K562 (cell line): ENCODE data around the gene PGS1. TPM values are rescaled to one million over a fixed set of nuclear protein-coding genes. Genes with fewer than 3 reads are reported as not detected.

Experiments
- ARID2 ChIP-seq: fragments of 450-650 bp; IDR thresholded peaks from 2 replicates; pipeline ENCODE4 v1.6.1; 2017; ENCODE audit warnings: antibody characterized with exemption, mild to moderate bottlenecking
- ELK3 ChIP-seq: fragments of 450-650 bp; formaldehyde crosslinking; IDR thresholded peaks from 2 replicates; pipeline ENCODE4 v1.4.0; 2020; ENCODE audit warnings: mild to moderate bottlenecking
- EZH2 ChIP-seq: IDR thresholded peaks from 2 replicates; pipeline ENCODE4 v1.6.1; 2012; ENCODE audit warnings: low read depth, mild to moderate bottlenecking, inconsistent platforms, low read length, borderline replicate concordance
- JUNB ChIP-seq: fragments of 450-650 bp; formaldehyde crosslinking; conservative IDR thresholded peaks from 2 replicates; pipeline ENCODE4 v1.4.0; 2020; ENCODE audit warnings: mild to moderate bottlenecking
- MGA ChIP-seq: fragments of 450-650 bp; IDR thresholded peaks from 2 replicates; pipeline ENCODE4 v1.6.1; 2016; ENCODE audit warnings: mild to moderate bottlenecking, moderate library complexity
- SIX5 ChIP-seq, 2 experiments: IDR thresholded peaks; 2 replicates each; pipeline ENCODE4 v1.6.1; 2011; ENCODE audit warnings: low read length in 2 of 2, borderline replicate concordance in 1 of 2, low read depth in 1 of 2, mild to moderate bottlenecking in 1 of 2, moderate library complexity in 1 of 2; ENCODE audit not compliant: insufficient read depth in 1 of 2
- SMAD2 ChIP-seq: fragments of 150-350 bp; IDR thresholded peaks from 2 replicates; pipeline ENCODE4 v1.6.1; 2014; ENCODE audit warnings: low read depth, mild to moderate bottlenecking, low read length
- TARDBP ChIP-seq: fragments of 450-650 bp; IDR thresholded peaks from 2 replicates; pipeline ENCODE4 v1.6.1; 2016
- TRIM28 ChIP-seq: fragments of 450-650 bp; IDR thresholded peaks from 2 replicates; pipeline ENCODE4 v1.6.1; 2017
- ZBTB1 ChIP-seq: sonication (generic); formaldehyde crosslinking; IDR thresholded peaks from 2 replicates; pipeline ENCODE4 v1.8.1; 2023; ENCODE audit warnings: missing genetic modification reagents, low read depth, mild to moderate bottlenecking, borderline replicate concordance
- ZNF146 ChIP-seq: IDR thresholded peaks from one replicate; pipeline ENCODE4 v1.6.1; 2018; ENCODE audit warnings: missing compliant biosample characterization; ENCODE audit not compliant: unreplicated experiment
- polyA plus RNA-seq, 8 experiments: library from polyadenylated mRNA; depleted of rRNA in 4 of 8; stranded (reverse) in 5 of 8; unstranded in 3 of 8; fragments of >200 nt; fragmentation: Nextera tagmentation in 2 of 8; fragmentation: Illumina TruSeq in 1 of 8; extraction: Ambion mirVana in 2 of 8; extraction: Trizol in 1 of 8; gene quantifications; 2 replicates each; pipeline versions ENCODE4 v1.2.1 to v1.2.3, GENCODE V29; 2011 to 2014; ENCODE audit warnings: inconsistent platforms in 1 of 8, missing spikeins in 1 of 8
- total RNA-seq, 7 experiments: library from RNA; depleted of rRNA in 6 of 7; stranded (reverse); fragments of >200 nt in 6 of 7; fragmentation: Illumina TruSeq in 2 of 7; extraction: Trizol in 2 of 7; gene quantifications; 2 replicates each; pipeline versions ENCODE4 v1.2.1 to v1.2.3, GENCODE V29; 2011 to 2021; ENCODE audit warnings: low replicate concordance in 1 of 7

Gene PGS1
- total and polyA plus RNA-seq, 9 of the 15 experiments (the other 6 are each of a cell fraction or from before 2014, with no cell fraction given), result 1.3 to 39.4 (median 22.3) TPM

- no peak for TF ChIP-seq MGA
- TF ChIP-seq SIX5 (IDR thresholded peaks at IDR 0.05; ENCODE audit: borderline replicate concordance in 1 of 2, insufficient read depth in 1 of 2, low read depth in 1 of 2, low read length in 2 of 2), result no peak
- no peak for TF ChIP-seq ZNF146 (CRISPR knock-in tag)
- no peak for TF ChIP-seq JUNB (CRISPR knock-in tag)
- TF ChIP-seq TARDBP, result no peak
- TF ChIP-seq EZH2, result no peak
- TF ChIP-seq ELK3, result no peak
- TF ChIP-seq TRIM28, result no peak
- no peak for TF ChIP-seq ZBTB1 (CRISPR knock-in tag)
- no peak for TF ChIP-seq ARID2
- no peak for TF ChIP-seq SMAD2
Measured at GRCh38 chr17:78364436-78365281, 13.8 kb upstream of the PGS1 start (continued).
